DOHH2 (cell line): ENCODE data around the gene AKT1S1.

Experiments used
- CTCF ChIP-seq: fragments of 200-600 bp; sonication (generic); IDR thresholded peaks from one replicate; pipeline ENCODE4 v1.5.1; 2014; ENCODE audit warnings: antibody characterized with exemption, mild to moderate bottlenecking, low read depth, low read length; ENCODE audit not compliant: poor library complexity, severe bottlenecking
- EZH2phosphoT487 ChIP-seq: fragments of 200-600 bp; sonication (generic); IDR thresholded peaks from 2 replicates; pipeline ENCODE4 v1.6.1; 2017; ENCODE audit warnings: borderline replicate concordance, mild to moderate bottlenecking, antibody characterized with exemption, low read length, moderate library complexity, mixed read lengths

- TF ChIP-seq CTCF = no peak
- TF ChIP-seq EZH2phosphoT487 = no peak
These were observed 7.0 kb upstream of the AKT1S1 start for GRCh38 chr19:49884109-49884508.
